Stimulated activated CD4-positive, alpha-beta T cell treated with anti-CD3 and anti-CD28 coated beads, TNF-alpha, amount 100 ng/mL, for 4 hours (primary cell): ENCODE data around the gene IPO9.
"Not testable (repeated sequence)": the region's sequence is repeated elsewhere in the genome, so short reads cannot be mapped to it uniquely, and the experiment has no call there.

Experiments used
- DNase-seq, 3 experiments: peaks; one replicate each; pipeline ENCODE4 v3.0.0-alpha.2; 2020; ENCODE audit warnings: low read depth in 3 of 3

Gene IPO9

GRCh38 chr1:201848230-201848629 is 19.3 kb downstream of the IPO9 start:
- no peak for DNase-seq

- DNase-seq, result no peak
These were observed 20.6 kb downstream of the IPO9 start for GRCh38 chr1:201849372-201850052.

- DNase-seq, result no peak
These were observed 21.1 kb downstream of the IPO9 start for GRCh38 chr1:201850053-201850397.

- no peak for DNase-seq
These were observed 23.0 kb downstream of the IPO9 start for GRCh38 chr1:201851949-201852348.

GRCh38 chr1:201856722-201857121 is 27.8 kb downstream of the IPO9 start:
- not testable (repeated sequence) for DNase-seq

GRCh38 chr1:201859424-201859823 is 30.5 kb downstream of the IPO9 start:
- DNase-seq, result no peak

GRCh38 chr1:201861448-201861847 is 32.5 kb downstream of the IPO9 start:
- no peak for DNase-seq

GRCh38 chr1:201870397-201870796 is 41.4 kb downstream of the IPO9 start:
- DNase-seq, result no peak

- DNase-seq, result no peak
These were observed 45.7 kb downstream of the IPO9 start for GRCh38 chr1:201874672-201875071.

GRCh38 chr1:201876148-201876818 is 47.3 kb downstream of the IPO9 start:
- DNase-seq, result no peak

GRCh38 chr1:201877877-201878401 is 49.0 kb downstream of the IPO9 start:
- no peak for DNase-seq

- no peak for DNase-seq
These were observed 52.1 kb downstream of the IPO9 start for GRCh38 chr1:201880928-201881571.

GRCh38 chr1:201881617-201882016 is 52.7 kb downstream of the IPO9 start:
- no peak for DNase-seq

- no peak for DNase-seq
These were observed 53.7 kb downstream of the IPO9 start for GRCh38 chr1:201882665-201883132.

GRCh38 chr1:201883266-201883665 is 54.3 kb downstream of the IPO9 start:
- DNase-seq, result no peak

- DNase-seq, result no peak
These were observed 54.8 kb downstream of the IPO9 start for GRCh38 chr1:201883786-201884185.

- DNase-seq, result no peak
These were observed 55.5 kb downstream of the IPO9 start for GRCh38 chr1:201884425-201884824.

GRCh38 chr1:201885531-201886075 is 56.6 kb downstream of the IPO9 start:
- DNase-seq, result no peak

- DNase-seq, result no peak
These were observed 57.3 kb downstream of the IPO9 start for GRCh38 chr1:201886103-201886885.

GRCh38 chr1:201887116-201887866 is 58.3 kb downstream of the IPO9 start:
- no peak for DNase-seq
